ENCODE data around the gene PPARGC1A. TPM values are rescaled to one million over a fixed set of nuclear protein-coding genes. Genes with fewer than 3 reads are reported as not detected.
A peak's percentile ranks its signal among the peaks of the same experiment; 100 is the strongest.

PPARGC1A gene, protein sequence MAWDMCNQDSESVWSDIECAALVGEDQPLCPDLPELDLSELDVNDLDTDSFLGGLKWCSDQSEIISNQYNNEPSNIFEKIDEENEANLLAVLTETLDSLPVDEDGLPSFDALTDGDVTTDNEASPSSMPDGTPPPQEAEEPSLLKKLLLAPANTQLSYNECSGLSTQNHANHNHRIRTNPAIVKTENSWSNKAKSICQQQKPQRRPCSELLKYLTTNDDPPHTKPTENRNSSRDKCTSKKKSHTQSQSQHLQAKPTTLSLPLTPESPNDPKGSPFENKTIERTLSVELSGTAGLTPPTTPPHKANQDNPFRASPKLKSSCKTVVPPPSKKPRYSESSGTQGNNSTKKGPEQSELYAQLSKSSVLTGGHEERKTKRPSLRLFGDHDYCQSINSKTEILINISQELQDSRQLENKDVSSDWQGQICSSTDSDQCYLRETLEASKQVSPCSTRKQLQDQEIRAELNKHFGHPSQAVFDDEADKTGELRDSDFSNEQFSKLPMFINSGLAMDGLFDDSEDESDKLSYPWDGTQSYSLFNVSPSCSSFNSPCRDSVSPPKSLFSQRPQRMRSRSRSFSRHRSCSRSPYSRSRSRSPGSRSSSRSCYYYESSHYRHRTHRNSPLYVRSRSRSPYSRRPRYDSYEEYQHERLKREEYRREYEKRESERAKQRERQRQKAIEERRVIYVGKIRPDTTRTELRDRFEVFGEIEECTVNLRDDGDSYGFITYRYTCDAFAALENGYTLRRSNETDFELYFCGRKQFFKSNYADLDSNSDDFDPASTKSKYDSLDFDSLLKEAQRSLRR
- total RNA-seq, result not detected
- polyA plus RNA-seq, result not detected
- not detected for total RNA-seq

DNA sequence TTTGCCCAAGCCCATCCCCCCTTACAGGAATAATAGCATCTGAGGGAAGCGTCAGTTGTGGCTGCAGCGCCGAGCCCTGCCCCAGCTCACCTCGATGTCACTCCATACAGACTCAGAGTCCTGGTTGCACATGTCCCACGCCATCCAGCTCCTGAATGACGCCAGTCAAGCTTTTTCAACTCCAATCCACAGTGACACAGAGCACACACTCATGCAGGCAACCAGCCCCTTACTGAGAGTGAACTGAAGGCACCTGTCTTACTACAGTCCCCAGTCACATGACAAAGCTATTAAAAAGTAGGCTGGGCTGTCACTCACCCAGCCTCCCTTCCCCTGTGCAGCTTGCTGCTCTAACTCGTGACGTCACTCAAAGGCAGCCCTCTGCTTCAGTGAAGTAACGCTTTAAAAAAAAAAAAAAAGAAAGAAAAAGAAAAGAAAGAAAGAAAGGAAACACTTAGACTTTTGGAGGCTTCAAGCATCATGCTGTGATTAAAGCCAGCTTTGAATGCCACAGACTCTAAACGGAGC lies at the start of gene PPARGC1A:
PPARGC1A (minus strand) TSS at position 234 of the 528 bp plus-strand sequence; CDS start at position 144, 90 bp downstream.
- H3K27ac ChIP-seq (ENCODE audit: low read depth, low read length), result no peak within 1 kb of the TSS
- peaks cover 0 to 3% (median 0%) of the 10 kb centered on the region in 5 donors for H3K36me3 Mint-ChIP-seq
- no peaks in the 10 kb centered on the region for H3K4me1 ChIP-seq (ENCODE audit: control insufficient read depth in 2 of 2, insufficient read depth in 2 of 2, low read length in 2 of 2)
- no peaks in the 10 kb centered on the region for H3K9me3 ChIP-seq (ENCODE audit: control insufficient read depth in 2 of 3, low read length in 3 of 3)
- peaks cover 21 to 44% (median 30%) of the 10 kb centered on the region in 5 donors for H3K27me3 Mint-ChIP-seq
- no peaks in the 10 kb centered on the region for H3K27me3 ChIP-seq (ENCODE audit: control insufficient read depth in 2 of 2, insufficient read depth in 2 of 2, low read length in 2 of 2)
- ATAC-seq, result peak; percentile 54
- ChIA-PET CTCF (no interaction called here), POLR2A (no interaction called here)
- DNase-seq, result peak in 6 of 9 donors; percentile 9 to 32 (median 16)
- peaks cover 0 to 10% (median 0%) of the 10 kb centered on the region in 11 donors for H3K9me3 Mint-ChIP-seq
- peak within 1 kb of the TSS in 4 of 9 donors; percentile 1 to 69 (median 54) for H3K27ac Mint-ChIP-seq
- peak within 1 kb of the TSS; percentile 26 for H3K4me3 ChIP-seq (ENCODE audit: low read length)
- peak within 1 kb of the TSS in 9 of 10 donors; percentile 60 to 87 (median 77) for H3K4me3 Mint-ChIP-seq
- no peaks in the 10 kb centered on the region for H3K36me3 ChIP-seq (ENCODE audit: control insufficient read depth in 2 of 3, insufficient read depth in 3 of 3, low read length in 3 of 3)
- intact Hi-C loops (cut with micrococcal nuclease), result no loop called here
- H3K4me1 Mint-ChIP-seq, result peaks cover 0 to 28% (median 24%) of the 10 kb centered on the region in 7 donors

DNA sequence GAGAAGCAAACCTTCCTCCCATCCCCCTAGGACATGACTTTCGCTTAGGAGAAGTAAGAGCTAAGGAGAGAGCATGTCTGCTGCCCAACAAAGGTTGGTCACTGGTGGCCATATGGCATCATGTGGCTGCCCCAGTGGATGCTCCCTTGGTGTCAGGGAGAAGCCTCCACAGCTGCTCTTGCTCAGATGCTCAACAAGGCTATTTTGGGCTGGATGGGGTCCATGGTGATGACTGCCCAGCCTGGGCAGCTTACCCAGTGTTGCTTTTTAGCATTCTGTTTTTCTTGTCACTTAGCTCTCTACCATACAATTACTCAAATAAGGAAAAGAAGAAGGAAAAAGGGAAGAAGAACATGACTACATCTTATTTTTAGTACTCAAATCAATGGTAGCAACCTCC lies 48.9 kb upstream of the PPARGC1A start:
- intact Hi-C loops (cut with micrococcal nuclease), result no loop called here
- Mint-ChIP-seq H3K4me3 (no peak overlapping the region), H3K27me3 (no peaks in the 10 kb centered on the region), H3K36me3 (no peaks in the 10 kb centered on the region), H3K27ac (no peak overlapping the region), H3K9me3 (peaks cover 0 to 6% (median 0%) of the 10 kb centered on the region in 11 donors), H3K4me1 (no peaks in the 10 kb centered on the region)
- no peak for DNase-seq
- CTCF ChIA-PET, result no interaction called here
- Histone ChIP-seq H3K9me3 (ENCODE audit: control insufficient read depth in 2 of 3, low read length in 3 of 3) (no peaks in the 10 kb centered on the region), H3K4me3 (ENCODE audit: low read length) (no peak overlapping the region), H3K36me3 (ENCODE audit: control insufficient read depth in 2 of 3, insufficient read depth in 3 of 3, low read length in 3 of 3) (no peaks in the 10 kb centered on the region), H3K4me1 (ENCODE audit: control insufficient read depth in 2 of 2, insufficient read depth in 2 of 2, low read length in 2 of 2) (no peaks in the 10 kb centered on the region), H3K27me3 (ENCODE audit: control insufficient read depth in 2 of 2, insufficient read depth in 2 of 2, low read length in 2 of 2) (no peaks in the 10 kb centered on the region), H3K27ac (ENCODE audit: low read depth, low read length) (no peak overlapping the region)
- POLR2A ChIA-PET, result no interaction called here
- ATAC-seq, result no peak

DNA sequence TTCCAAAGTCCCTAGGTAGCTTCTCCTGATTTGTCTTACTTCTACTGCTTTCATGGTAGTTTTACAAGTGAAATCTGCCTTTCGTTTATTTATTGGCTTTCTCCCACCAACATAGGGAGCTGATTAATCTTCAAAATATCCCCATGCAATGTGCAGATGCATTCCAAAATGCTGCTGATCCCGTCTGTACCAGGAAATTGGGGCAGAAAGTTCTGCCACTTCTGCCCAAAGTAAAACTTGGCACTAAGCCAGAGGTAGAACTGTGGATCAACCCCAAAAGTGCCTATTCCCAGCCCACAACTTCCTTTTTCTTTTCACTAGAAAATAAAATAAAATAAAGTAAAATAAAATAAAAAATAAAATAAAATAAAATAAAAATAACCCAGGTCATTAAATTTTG lies 47.3 kb upstream of the PPARGC1A start:
- peaks cover 0 to 6% (median 0%) of the 10 kb centered on the region in 11 donors for H3K9me3 Mint-ChIP-seq
- Histone ChIP-seq H3K27me3 (ENCODE audit: control insufficient read depth in 2 of 2, insufficient read depth in 2 of 2, low read length in 2 of 2) (no peaks in the 10 kb centered on the region), H3K4me3 (ENCODE audit: low read length) (no peak overlapping the region), H3K9me3 (ENCODE audit: control insufficient read depth in 2 of 3, low read length in 3 of 3) (no peaks in the 10 kb centered on the region), H3K36me3 (ENCODE audit: control insufficient read depth in 2 of 3, insufficient read depth in 3 of 3, low read length in 3 of 3) (no peaks in the 10 kb centered on the region), H3K27ac (ENCODE audit: low read depth, low read length) (no peak overlapping the region), H3K4me1 (ENCODE audit: control insufficient read depth in 2 of 2, insufficient read depth in 2 of 2, low read length in 2 of 2) (no peaks in the 10 kb centered on the region)
- no peaks in the 10 kb centered on the region for H3K36me3 Mint-ChIP-seq
- intact Hi-C loops (cut with micrococcal nuclease), result no loop called here
- no peak overlapping the region for H3K27ac Mint-ChIP-seq
- no peaks in the 10 kb centered on the region for H3K27me3 Mint-ChIP-seq
- H3K4me3 Mint-ChIP-seq, result no peak overlapping the region
- H3K4me1 Mint-ChIP-seq, result no peaks in the 10 kb centered on the region
- ATAC-seq (no peak), DNase-seq (no peak)
- ChIA-PET CTCF (no interaction called here), POLR2A (no interaction called here)

DNA sequence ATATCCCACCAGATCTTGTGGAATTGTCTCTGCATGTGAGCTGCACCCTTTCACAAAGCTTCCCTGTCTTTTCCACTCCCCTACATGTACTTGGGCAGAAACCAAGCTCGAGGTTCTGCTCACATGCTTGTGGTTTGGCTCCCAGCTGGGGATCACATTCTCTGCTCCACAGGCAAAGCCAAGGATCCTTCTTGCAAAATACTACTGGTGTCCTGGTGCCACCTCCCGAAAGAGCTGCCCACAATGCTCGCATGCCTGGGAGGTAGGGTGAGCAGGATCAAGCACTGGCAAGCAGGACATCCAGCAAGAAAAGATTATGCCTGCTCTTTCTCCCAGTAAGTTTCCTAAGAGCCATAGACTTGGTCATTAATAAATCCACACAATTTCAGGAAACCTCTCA lies 45.1 kb upstream of the PPARGC1A start:
- POLR2A ChIA-PET, result no interaction called here
- DNase-seq (no peak), ATAC-seq (no peak)
- CTCF ChIA-PET, result no interaction called here
- Mint-ChIP-seq H3K4me1 (no peaks in the 10 kb centered on the region), H3K27me3 (peaks cover 0 to 6% (median 0%) of the 10 kb centered on the region in 5 donors), H3K36me3 (no peaks in the 10 kb centered on the region), H3K27ac (no peak overlapping the region), H3K4me3 (no peak overlapping the region), H3K9me3 (peaks cover 0 to 6% (median 3%) of the 10 kb centered on the region in 11 donors)
- Histone ChIP-seq H3K4me1 (ENCODE audit: control insufficient read depth in 2 of 2, insufficient read depth in 2 of 2, low read length in 2 of 2) (no peaks in the 10 kb centered on the region), H3K4me3 (ENCODE audit: low read length) (no peak overlapping the region), H3K27me3 (ENCODE audit: control insufficient read depth in 2 of 2, insufficient read depth in 2 of 2, low read length in 2 of 2) (no peaks in the 10 kb centered on the region), H3K27ac (ENCODE audit: low read depth, low read length) (no peak overlapping the region), H3K9me3 (ENCODE audit: control insufficient read depth in 2 of 3, low read length in 3 of 3) (no peaks in the 10 kb centered on the region), H3K36me3 (ENCODE audit: control insufficient read depth in 2 of 3, insufficient read depth in 3 of 3, low read length in 3 of 3) (no peaks in the 10 kb centered on the region)
- intact Hi-C loops (cut with micrococcal nuclease), result no loop called here

DNA sequence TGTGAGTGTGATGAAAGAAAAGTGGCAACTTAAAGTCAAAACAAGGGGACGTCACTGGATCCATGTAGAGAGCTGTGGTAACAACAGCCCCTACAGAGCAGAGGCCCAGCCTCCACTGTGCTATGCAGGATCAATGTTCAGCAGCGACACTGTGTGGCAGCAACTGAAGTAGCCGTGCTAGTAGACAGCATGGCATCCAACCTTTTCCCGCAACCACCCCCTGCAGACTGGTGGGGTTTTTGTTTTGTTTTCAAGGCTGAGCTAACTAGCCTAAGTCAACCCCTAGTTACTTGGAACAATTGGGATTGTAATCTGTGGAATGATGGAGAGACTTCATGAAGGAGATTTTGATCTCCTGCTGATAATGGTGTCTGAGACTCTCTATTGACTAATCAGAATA lies 44.4 kb upstream of the PPARGC1A start:
- intact Hi-C loops (cut with micrococcal nuclease), result no loop called here
- ChIA-PET POLR2A (no interaction called here), CTCF (no interaction called here)
- Histone ChIP-seq H3K4me3 (ENCODE audit: low read length) (no peak overlapping the region), H3K27ac (ENCODE audit: low read depth, low read length) (no peak overlapping the region), H3K4me1 (ENCODE audit: control insufficient read depth in 2 of 2, insufficient read depth in 2 of 2, low read length in 2 of 2) (no peaks in the 10 kb centered on the region), H3K27me3 (ENCODE audit: control insufficient read depth in 2 of 2, insufficient read depth in 2 of 2, low read length in 2 of 2) (no peaks in the 10 kb centered on the region), H3K9me3 (ENCODE audit: control insufficient read depth in 2 of 3, low read length in 3 of 3) (no peaks in the 10 kb centered on the region), H3K36me3 (ENCODE audit: control insufficient read depth in 2 of 3, insufficient read depth in 3 of 3, low read length in 3 of 3) (no peaks in the 10 kb centered on the region)
- Mint-ChIP-seq H3K9me3 (peaks cover 0 to 6% (median 3%) of the 10 kb centered on the region in 11 donors), H3K27ac (no peak overlapping the region), H3K27me3 (peaks cover 0 to 6% (median 0%) of the 10 kb centered on the region in 5 donors), H3K36me3 (no peaks in the 10 kb centered on the region), H3K4me1 (no peaks in the 10 kb centered on the region), H3K4me3 (no peak overlapping the region)
- no peak for DNase-seq
- ATAC-seq, result no peak

DNA sequence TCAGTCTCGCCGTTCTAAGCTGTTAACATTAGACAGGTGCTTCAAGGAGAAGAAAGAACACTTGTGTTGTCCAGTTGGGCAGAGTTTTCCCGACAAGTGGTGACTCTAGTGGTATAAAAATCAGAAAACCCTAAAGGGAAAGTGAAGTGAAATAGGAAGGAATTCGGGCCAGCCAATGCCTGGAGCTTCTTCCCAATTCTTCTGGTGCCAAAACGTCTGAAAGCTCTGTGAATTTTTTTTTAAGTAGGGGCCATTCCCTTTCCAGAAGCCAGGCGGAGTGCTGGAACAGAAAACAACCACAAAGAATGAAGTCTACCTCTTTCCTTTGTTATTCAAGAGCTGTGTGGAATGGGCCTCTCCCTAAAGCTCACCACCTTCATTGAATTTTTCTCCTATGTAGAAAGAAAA lies 43.1 kb upstream of the PPARGC1A start:
- CTCF ChIA-PET, result no interaction called here
- H3K4me1 Mint-ChIP-seq, result no peaks in the 10 kb centered on the region

More for the DNA sequence above, 43.1 kb upstream of the PPARGC1A start:
- H3K4me1 ChIP-seq (ENCODE audit: control insufficient read depth in 2 of 2, insufficient read depth in 2 of 2, low read length in 2 of 2), result no peaks in the 10 kb centered on the region
- POLR2A ChIA-PET, result no interaction called here
- no peak overlapping the region for H3K27ac ChIP-seq (ENCODE audit: low read depth, low read length)
- no peaks in the 10 kb centered on the region for H3K36me3 Mint-ChIP-seq
- no peak overlapping the region for H3K27ac Mint-ChIP-seq
- no peak overlapping the region for H3K4me3 ChIP-seq (ENCODE audit: low read length)
- peaks cover 0 to 6% (median 0%) of the 10 kb centered on the region in 5 donors for H3K27me3 Mint-ChIP-seq
- H3K27me3 ChIP-seq (ENCODE audit: control insufficient read depth in 2 of 2, insufficient read depth in 2 of 2, low read length in 2 of 2), result no peaks in the 10 kb centered on the region
- no peak for ATAC-seq
- H3K4me3 Mint-ChIP-seq, result no peak overlapping the region
- intact Hi-C loops (cut with micrococcal nuclease), result no loop called here
- no peaks in the 10 kb centered on the region for H3K9me3 ChIP-seq (ENCODE audit: control insufficient read depth in 2 of 3, low read length in 3 of 3)
- H3K9me3 Mint-ChIP-seq, result peaks cover 0 to 6% (median 0%) of the 10 kb centered on the region in 11 donors
- no peaks in the 10 kb centered on the region for H3K36me3 ChIP-seq (ENCODE audit: control insufficient read depth in 2 of 3, insufficient read depth in 3 of 3, low read length in 3 of 3)
- no peak for DNase-seq
